Bronchial epithelial cell (primary cell): ENCODE results near the gene OPN4. TPM values are rescaled to one million over a fixed set of nuclear protein-coding genes. Genes with fewer than 3 reads are reported as not detected.
"Not testable (repeated sequence)": the region's sequence is repeated elsewhere in the genome, so short reads cannot be mapped to it uniquely, and the experiment has no call there.

Experiments
- DNase-seq: peaks from one replicate; pipeline ENCODE4 v3.0.0-alpha.2; 2010; ENCODE audit warnings: low read depth
- FAIRE-seq: peaks from 2 replicates; lab custom pipeline; 2011; peaks lifted over from hg19 to GRCh38; lab: Jason Lieb, UNC
- H3K27me3 ChIP-seq: 2 replicates; pipeline ENCODE4 v1.5.1; 2011; ENCODE audit warnings: low read length; ENCODE audit not compliant: control insufficient read depth, insufficient read depth
- H3K36me3 ChIP-seq: 2 replicates; pipeline ENCODE4 v1.5.1; 2011; ENCODE audit warnings: low read length; ENCODE audit not compliant: control insufficient read depth, insufficient read depth
- H3K4me3 ChIP-seq: 2 replicates; pipeline ENCODE4 v1.5.1; 2011; ENCODE audit warnings: mild to moderate bottlenecking, low read depth, low read length, control low read depth
- CTCF ChIP-seq: IDR thresholded peaks from 2 replicates; pipeline ENCODE4 v1.5.1; 2011; ENCODE audit warnings: mild to moderate bottlenecking, moderate library complexity, low read length, control low read depth, inconsistent platforms; ENCODE audit not compliant: insufficient read depth, severe bottlenecking
- total RNA-seq: library from RNA; depleted of rRNA; stranded (reverse); fragments of >200 nt; gene quantifications from 2 replicates; pipeline ENCODE4 v1.2.1, GENCODE V29; 2014

OPN4 gene
- total RNA-seq, 1 donor from 2014 or later, result not detected

DNA sequence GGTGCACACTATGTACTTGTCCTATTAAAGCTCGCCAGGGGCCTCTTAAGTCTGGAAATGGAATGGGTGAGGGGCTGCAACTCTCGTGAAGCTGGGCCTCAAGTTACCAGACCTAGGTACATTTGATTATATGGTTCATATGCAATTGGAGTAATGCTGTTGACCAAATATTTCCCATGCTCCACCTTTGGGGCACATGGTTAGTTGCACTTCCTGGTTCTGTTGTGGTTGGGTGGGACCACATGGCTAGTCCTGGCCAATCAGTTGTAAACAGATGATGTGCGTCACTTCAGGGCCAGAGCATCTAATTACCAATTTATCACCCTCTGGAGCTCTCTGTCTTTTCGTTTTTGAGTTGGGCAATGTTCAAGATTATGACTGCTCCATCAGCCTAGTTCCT, 39.5 kb upstream of the OPN4 start:
- no peaks in the 10 kb centered on the region for H3K36me3 ChIP-seq
- DNase-seq (no peak), FAIRE-seq (no peak)
- H3K27me3 ChIP-seq, result no peaks in the 10 kb centered on the region
- TF ChIP-seq CTCF, result no peak
- no peak overlapping the region for H3K4me3 ChIP-seq

- not testable (repeated sequence) for FAIRE-seq, DNase-seq, H3K27me3 ChIP-seq, H3K4me3 ChIP-seq, H3K36me3 ChIP-seq
Measured at GRCh38 chr10:86617278-86617677, 37.1 kb upstream of the OPN4 start.

DNA sequence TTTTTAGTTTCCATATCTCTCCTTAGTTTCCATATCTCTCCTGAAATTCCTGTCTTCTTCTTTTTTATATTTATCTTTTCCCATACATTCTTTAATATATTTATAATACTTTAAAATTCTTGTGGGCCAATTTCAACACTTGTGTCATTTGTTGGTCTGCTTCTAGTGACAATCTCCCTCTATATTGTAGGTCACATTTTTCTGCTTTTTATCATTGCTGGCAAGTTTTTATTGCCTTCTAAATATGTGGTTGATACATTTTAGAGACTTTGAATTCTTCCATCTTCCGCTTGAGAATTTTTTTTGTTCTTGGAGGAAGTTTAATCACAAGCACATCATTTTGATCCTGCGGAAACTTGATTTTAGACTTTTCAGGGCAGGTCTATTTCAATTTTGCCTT, 26.0 kb upstream of the OPN4 start:
- Histone ChIP-seq H3K4me3 (no peak overlapping the region), H3K36me3 (no peaks in the 10 kb centered on the region), H3K27me3 (peaks cover 16% of the 10 kb centered on the region)
- no peak for DNase-seq
- FAIRE-seq, result no peak
- no peak for TF ChIP-seq CTCF

DNA sequence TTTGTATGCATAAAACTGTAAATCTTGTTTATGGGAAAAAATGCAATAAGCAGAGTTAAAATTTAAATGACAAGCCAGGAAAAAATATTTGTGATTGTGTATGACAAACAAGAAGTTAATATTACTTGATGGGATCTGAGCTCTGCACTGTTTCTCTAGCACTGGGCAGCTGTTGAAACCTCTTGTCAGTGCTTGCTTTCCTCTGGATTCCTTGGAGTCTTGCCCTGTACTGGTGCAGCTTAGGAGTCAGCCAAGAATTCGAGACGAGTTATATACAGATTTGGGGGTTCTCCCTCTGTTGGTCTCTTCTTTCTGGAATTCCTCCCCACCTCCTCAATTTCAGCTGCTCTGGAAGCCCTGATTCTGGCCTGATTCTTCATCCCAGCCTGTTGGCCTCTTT, 24.3 kb upstream of the OPN4 start:
- FAIRE-seq (no peak), DNase-seq (peak; percentile 16)
- Histone ChIP-seq H3K4me3 (no peak overlapping the region), H3K27me3 (peaks cover 16% of the 10 kb centered on the region), H3K36me3 (no peaks in the 10 kb centered on the region)
- no peak for TF ChIP-seq CTCF

- DNase-seq (no peak), FAIRE-seq (no peak)
- peak; percentile 26 for TF ChIP-seq CTCF
- Histone ChIP-seq H3K27me3 (peaks cover 15% of the 10 kb centered on the region), H3K4me3 (peak overlapping the region; percentile 8), H3K36me3 (no peaks in the 10 kb centered on the region)
Measured at GRCh38 chr10:86632009-86632800, 22.1 kb upstream of the OPN4 start.

DNA sequence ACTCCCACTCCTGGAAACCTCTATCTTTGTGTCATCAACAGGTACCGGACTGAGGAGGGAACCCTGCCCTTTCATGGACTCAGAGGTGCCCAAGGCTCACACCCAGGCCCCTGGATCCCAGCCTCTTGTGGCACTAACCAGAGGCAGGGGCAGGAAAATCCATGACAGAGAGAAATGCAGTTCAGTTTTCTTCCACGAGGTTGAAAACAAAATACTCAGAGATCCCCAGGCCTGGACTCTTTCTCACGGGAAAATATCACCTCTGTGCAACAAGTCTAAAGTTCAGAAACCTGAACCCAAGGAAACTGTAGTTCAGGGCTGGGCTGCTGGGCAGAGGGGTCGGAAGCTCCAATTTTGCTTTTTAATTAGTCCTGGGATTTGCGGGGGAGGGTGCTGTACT, 21.4 kb upstream of the OPN4 start:
- DNase-seq, result no peak
- Histone ChIP-seq H3K36me3 (no peaks in the 10 kb centered on the region), H3K27me3 (peaks cover 15% of the 10 kb centered on the region), H3K4me3 (no peak overlapping the region)
- FAIRE-seq, result no peak
- TF ChIP-seq CTCF, result no peak
